Loucy (cell line): ENCODE data around the gene SAAL1.

Source experiments
- EZH2phosphoT487 ChIP-seq: fragments of 200-600 bp; IDR thresholded peaks from 2 replicates; pipeline ENCODE4 v1.6.1; 2018; ENCODE audit warnings: antibody characterized with exemption, mild to moderate bottlenecking, moderate library complexity, borderline replicate concordance
- TF ChIP-seq, protein P1 (sequence below): fragments of 200-600 bp; sonication (generic); conservative IDR thresholded peaks from 2 replicates; pipeline ENCODE4 v1.5.1; 2014; ENCODE audit warnings: mild to moderate bottlenecking, antibody characterized with exemption, low read length

DNA sequence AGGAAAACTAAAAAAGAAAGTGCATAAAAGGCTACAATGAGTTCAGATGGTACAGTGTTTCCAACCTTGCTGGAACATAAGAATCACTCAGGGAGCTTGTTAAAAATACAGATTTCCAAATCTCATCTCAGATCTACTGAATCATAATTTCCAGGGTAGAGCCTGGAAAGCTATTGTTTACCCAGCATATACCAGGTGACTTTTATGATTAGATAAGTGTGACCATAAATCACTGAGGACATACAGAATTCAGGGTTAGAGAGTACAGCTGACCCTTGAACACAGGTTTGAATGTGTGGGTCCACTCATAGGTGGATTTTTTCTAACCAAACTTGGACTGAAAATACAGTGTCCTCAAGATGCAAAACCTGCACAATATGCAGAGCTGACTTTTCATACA is 11.9 kb downstream of the SAAL1 start:
- TF ChIP-seq, protein P1, sequence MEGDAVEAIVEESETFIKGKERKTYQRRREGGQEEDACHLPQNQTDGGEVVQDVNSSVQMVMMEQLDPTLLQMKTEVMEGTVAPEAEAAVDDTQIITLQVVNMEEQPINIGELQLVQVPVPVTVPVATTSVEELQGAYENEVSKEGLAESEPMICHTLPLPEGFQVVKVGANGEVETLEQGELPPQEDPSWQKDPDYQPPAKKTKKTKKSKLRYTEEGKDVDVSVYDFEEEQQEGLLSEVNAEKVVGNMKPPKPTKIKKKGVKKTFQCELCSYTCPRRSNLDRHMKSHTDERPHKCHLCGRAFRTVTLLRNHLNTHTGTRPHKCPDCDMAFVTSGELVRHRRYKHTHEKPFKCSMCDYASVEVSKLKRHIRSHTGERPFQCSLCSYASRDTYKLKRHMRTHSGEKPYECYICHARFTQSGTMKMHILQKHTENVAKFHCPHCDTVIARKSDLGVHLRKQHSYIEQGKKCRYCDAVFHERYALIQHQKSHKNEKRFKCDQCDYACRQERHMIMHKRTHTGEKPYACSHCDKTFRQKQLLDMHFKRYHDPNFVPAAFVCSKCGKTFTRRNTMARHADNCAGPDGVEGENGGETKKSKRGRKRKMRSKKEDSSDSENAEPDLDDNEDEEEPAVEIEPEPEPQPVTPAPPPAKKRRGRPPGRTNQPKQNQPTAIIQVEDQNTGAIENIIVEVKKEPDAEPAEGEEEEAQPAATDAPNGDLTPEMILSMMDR = no peak
- TF ChIP-seq EZH2phosphoT487 = no peak
